GM21515 (cell line): Measurements from ENCODE around the gene PRR7.
"Not testable (repeated sequence)": the region's sequence is repeated elsewhere in the genome, so short reads cannot be mapped to it uniquely, and the experiment has no call there.

ENCODE experiments used
- ATAC-seq: cut with Tn5 transposase; IDR thresholded peaks from one replicate; pipeline ENCODE4 v1.9.1; 2021; ENCODE audit not compliant: unreplicated experiment

The PRR7 gene, protein sequence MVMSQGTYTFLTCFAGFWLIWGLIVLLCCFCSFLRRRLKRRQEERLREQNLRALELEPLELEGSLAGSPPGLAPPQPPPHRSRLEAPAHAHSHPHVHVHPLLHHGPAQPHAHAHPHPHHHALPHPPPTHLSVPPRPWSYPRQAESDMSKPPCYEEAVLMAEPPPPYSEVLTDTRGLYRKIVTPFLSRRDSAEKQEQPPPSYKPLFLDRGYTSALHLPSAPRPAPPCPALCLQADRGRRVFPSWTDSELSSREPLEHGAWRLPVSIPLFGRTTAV

GRCh38 chr5:177446200-177447065 lies at the start of gene PRR7:
Gene PRR7 (plus strand): TSS chr5:177446814. CDS start chr5:177455068, 8,254 bp downstream.
- peak; percentile 54 for ATAC-seq

DNA sequence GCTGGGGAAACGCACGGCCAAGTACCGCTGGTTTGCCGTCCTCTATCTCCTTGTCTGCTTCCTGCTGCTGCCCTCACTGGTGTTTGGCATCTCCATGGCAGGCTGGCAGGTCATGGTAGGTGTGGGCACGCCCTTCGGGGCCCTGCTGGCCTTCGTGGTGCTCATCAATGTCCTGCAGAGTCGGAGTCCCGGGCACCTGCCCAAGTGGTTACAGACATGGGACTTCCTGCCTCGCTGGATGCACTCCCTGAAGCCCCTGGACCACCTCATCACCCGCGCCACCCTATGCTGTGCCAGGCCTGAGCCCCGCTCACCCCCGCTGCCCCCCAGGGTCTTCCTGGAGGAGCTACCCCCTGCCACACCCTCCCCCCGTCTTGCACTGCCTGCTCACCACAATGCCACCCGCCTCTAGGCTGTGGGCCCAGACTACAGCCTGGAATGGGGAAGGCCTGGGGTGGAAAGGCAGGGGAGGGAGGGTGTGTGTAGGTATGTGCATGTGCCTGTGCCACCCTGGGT lies 48.7 kb upstream of the PRR7 start:
- no peak for ATAC-seq

DNA sequence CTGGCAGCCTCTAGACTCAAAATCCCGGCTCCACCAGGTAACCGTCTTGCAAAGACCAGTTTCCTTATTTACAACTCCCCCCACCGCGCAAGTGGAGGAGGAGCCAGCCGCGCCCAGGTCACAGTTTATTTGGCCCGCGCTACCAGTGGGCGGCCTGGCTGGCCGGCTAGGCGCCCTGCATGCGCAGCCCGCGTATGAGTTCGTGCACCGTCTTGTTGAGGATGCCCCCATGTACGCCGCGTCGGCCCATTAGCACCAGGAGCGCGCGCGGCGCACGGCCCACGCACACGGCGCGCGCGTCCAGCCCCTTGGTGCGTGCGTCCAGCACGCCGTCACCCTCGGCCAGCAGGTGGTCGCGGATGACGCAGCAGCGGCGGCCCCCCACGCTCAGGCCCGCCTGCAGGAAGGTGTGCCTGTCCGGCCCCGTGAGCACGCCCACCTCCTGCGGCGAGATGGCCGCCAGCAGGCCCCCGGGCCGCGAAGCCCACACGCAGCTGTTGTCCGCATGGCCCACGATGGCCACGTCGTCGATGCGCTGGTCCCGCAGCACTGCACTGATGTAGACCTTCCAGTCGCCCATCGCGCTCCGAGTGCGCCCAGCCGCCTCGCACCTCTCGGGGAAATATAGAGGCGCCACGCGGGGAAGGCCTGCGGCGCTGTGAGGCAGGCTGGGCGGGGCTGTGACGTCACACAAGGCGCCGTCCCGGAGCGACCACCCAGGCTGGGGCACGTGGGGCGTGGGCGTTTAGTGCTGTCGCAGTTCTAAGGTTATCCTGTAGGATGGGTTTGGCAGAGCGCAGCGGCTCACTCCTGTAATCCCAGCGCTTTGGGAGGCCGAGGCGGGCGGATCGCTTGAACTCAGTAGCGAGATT lies 46.4 kb upstream of the PRR7 start, which contains the start of gene PFN3:
PFN3 (minus strand) TSS at position 665 of the 872 bp plus-strand sequence; CDS start at position 580, 85 bp downstream.
- ATAC-seq = no peak

GRCh38 chr5:177402271-177403043 lies 44.2 kb upstream of the PRR7 start:
- ATAC-seq = no peak

- peak; percentile 24 for ATAC-seq
Observed at GRCh38 chr5:177403102-177403791, 43.4 kb upstream of the PRR7 start.

- peak; percentile 74 for ATAC-seq
Observed at GRCh38 chr5:177403792-177404640, 42.6 kb upstream of the PRR7 start.

- no peak for ATAC-seq
Observed at GRCh38 chr5:177404641-177405179, 41.9 kb upstream of the PRR7 start.

DNA sequence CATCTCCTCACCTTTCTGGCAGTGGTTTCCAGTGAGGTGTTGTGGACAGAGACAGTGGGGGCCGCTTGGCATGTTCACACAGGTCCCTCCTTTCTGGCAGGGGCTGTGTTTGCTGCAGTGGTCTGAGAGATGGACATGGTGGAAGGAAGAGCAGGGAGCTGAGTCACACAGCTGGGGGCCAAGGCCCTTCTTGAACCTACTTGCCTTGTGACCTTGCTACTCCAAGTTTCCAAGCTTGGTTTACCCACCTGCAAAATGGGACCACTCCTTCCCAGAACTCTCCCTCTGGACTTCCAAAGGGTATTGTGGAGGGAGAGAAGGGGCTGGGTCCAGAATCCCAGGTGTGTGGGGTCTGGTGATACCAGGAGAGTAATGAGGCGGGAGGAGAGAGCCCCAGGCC lies 41.3 kb upstream of the PRR7 start:
- no peak for ATAC-seq

GRCh38 chr5:177405805-177406204 lies 40.8 kb upstream of the PRR7 start:
- ATAC-seq = no peak

DNA sequence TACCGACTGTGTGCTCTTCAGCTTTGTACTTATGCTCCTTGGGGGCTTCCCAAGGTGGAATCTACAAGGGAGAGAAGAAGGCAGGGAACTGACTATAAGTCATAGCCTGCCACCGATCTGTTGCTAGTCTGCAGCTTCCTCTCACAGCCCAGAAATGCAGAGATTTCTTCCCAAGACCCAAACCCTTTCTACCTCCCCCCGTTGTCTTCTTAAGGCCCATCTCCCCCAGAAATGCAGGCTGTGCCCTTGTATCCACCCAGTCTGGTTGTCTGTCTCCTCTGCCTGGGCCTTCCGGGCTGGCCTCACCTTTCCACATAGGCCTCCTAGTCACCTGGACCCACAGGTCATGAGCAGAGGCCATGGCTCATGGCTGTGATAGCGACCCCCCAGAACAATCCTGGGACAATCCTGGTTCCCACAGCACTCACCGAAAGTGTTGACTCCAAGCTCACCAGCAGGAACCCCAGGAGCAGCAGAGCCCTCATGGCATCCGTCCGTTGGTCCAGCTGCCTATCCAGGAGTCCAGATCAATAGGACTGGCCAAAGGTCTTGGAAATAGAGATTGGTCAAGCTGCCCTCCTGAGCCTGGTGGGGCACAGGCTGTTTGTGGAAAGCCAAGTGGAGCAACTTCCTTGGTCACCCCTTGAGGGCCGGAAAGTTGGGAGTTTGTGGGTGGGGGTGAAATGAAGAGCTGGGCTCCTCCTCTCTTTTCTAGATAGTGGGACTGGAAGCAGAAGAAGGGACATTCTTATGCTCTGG lies 37.4 kb upstream of the PRR7 start, which contains the start of gene F12:
F12 (minus strand) TSS at position 522 of the 759 bp plus-strand sequence; CDS start at position 485, 37 bp downstream.
- ATAC-seq = no peak

DNA sequence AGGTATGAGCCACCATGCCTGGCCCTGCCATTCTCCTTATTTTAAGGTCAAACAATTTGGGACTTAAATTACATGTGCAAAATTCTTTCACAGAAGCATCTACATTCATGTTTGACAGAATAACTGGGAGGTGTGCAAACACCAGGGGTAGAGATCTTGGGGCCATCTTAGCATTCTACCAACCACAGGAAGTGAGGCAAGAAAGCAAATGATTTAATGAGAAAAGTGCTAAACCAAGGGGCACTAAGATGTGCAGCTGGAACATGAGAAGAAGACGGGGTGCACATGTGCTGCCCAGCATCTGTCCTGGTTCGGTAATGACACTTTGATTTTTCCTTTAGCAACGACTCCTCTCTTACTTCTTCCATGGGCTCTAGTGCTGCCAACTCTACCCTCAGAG lies 36.0 kb upstream of the PRR7 start:
- ATAC-seq = no peak

GRCh38 chr5:177412603-177413233 lies 33.9 kb upstream of the PRR7 start:
- peak; percentile 57 for ATAC-seq

DNA sequence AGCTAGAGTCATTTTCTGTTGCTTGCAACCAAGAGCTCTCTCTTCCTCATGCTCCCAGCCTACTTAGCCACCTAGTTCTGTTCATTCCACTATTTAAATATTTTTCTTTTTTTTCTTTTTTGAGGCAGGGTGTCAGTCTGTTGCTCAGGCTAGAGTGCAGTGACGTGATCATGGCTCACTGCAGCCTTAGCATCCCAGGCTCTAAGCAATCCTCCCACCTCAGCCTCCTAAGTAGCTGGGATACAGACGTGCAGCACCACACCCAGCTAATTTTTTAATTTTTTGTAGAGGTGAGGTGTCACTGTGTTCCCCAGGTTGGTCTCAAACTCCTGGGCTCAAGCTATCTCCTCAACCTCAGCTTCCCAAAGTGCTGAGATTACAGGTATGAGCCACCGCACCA lies 32.1 kb upstream of the PRR7 start:
- no peak for ATAC-seq

DNA sequence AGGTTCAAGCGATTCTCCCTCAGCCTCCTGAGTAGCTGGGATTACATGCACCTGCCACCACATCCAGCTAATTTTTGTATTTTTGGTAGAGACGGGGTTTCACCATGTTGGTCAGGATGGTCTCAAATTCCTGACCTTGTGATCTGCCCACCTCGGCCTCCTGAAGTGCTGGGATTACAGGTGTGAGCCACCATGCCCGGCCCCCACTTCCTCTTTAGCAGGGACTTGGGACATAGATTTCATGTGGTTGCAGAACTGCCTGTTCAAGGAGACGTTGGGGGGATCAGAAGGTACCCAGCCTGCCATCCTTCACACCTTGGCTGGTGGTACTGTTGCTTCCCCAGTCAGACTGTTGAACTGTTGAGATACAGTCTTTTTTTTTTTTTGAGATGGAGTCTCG lies 29.5 kb upstream of the PRR7 start:
- not testable (repeated sequence) for ATAC-seq

GRCh38 chr5:177419046-177419445 lies 27.6 kb upstream of the PRR7 start:
- ATAC-seq = no peak

- ATAC-seq = not testable (repeated sequence)
Observed at GRCh38 chr5:177420472-177420871, 26.1 kb upstream of the PRR7 start.
